Measurements from ENCODE around the gene ARVCF. TPM values are rescaled to one million over a fixed set of nuclear protein-coding genes. Genes with fewer than 3 reads are reported as not detected.

The ARVCF gene
- total RNA-seq, 1 experiment from 2014 or later: 8.2 TPM

DNA sequence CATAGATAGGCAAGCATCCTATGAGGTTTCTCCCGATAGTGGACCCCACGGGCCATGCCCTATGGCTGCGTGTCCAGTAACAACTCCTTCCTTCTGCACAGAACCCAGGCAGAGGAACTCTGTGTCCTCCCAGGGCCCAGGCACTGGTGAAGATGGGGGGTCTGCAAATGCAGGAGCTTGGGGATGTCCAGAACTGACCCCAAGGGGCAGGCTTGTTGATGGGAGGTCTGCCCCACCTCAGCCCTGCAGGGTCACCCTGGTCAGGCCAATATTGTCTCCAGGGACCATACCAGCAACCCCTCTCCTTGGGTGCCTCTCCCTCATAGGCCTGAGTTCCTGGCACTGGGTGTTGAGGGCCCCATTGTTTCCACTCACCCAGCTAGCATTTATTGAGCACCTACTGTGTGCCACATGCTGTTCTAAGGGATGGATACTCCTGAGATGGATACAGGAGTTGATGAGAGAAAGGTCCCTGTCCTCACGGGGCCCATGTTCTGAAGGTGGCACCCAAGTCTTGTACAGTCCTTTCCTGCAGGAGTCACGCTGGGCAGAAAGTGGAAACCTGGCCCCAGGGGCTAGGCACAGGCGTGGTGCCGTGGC, 48.7 kb downstream of the ARVCF start:
- Histone ChIP-seq H3K27me3 (ENCODE audit: control insufficient read depth, insufficient read depth, low read length) (no peaks in the 10 kb centered on the region), H3K9me3 (ENCODE audit: control insufficient read depth, insufficient read depth, low read depth, low read length) (no peaks in the 10 kb centered on the region), H3K27ac (ENCODE audit: low read length) (no peak overlapping the region), H3K4me1 (ENCODE audit: control insufficient read depth, insufficient read depth, low read length) (no peaks in the 10 kb centered on the region), H3K36me3 (ENCODE audit: control insufficient read depth, insufficient read depth, low read length) (no peaks in the 10 kb centered on the region), H3K4me3 (ENCODE audit: low read depth in 2 of 2, low read length in 2 of 2) (no peak overlapping the region)
- no peak for TF ChIP-seq CTCF (IDR thresholded peaks at IDR 0.05)
- intact Hi-C loops (cut with micrococcal nuclease; ENCODE audit: unreplicated experiment): no loop called here
- in situ Hi-C loops (cut with HindIII; ENCODE audit: low pct_unique_long_range_greater_than_20kb, low sequenced_read_pairs): no loop called here
- no peak for ATAC-seq
- no peak for DNase-seq (ENCODE audit: low read depth, low spot score)
- POLR2A ChIA-PET: no interaction called here
- CTCF ChIA-PET: no interaction called here
- BruUV-seq (replicated peaks): no TSS peak

- POLR2A ChIA-PET: interaction anchor here (0.7 kb wide), 1 partner anchor 794 kb away, joined by 8 read pairs; no protein-coding TSS in a partner anchor
- no peak for TF ChIP-seq REST (IDR thresholded peaks at IDR 0.05; ENCODE audit: insufficient read depth in 1 of 2, low read depth in 2 of 2, low read length in 1 of 2)
- TF ChIP-seq SIN3A (IDR thresholded peaks at IDR 0.05; ENCODE audit: borderline replicate concordance, insufficient read depth, low read depth, low read length): no peak
- no peak for TF ChIP-seq TCF7L2 (IDR thresholded peaks at IDR 0.05; ENCODE audit: low read depth, low read length)
- TF ChIP-seq POLR2AphosphoS5 (IDR thresholded peaks at IDR 0.05; ENCODE audit: low read depth, low read length): no peak
- no peak for TF ChIP-seq CTCF (IDR thresholded peaks at IDR 0.05)
- no peak overlapping the region for H3K27ac ChIP-seq (ENCODE audit: low read length)
These were observed 49.5 kb downstream of the ARVCF start for GRCh38 chr22:19966908-19967750.

More at GRCh38 chr22:19966908-19967750, 49.5 kb downstream of the ARVCF start:
- intact Hi-C loops (cut with micrococcal nuclease; ENCODE audit: unreplicated experiment) (no loop called here), in situ Hi-C loops (cut with HindIII; ENCODE audit: low pct_unique_long_range_greater_than_20kb, low sequenced_read_pairs) (no loop called here)
- ATAC-seq (no peak), DNase-seq (ENCODE audit: low read depth, low spot score) (no peak)
- Histone ChIP-seq H3K36me3 (ENCODE audit: control insufficient read depth, insufficient read depth, low read length) (no peaks in the 10 kb centered on the region), H3K4me3 (ENCODE audit: low read depth in 2 of 2, low read length in 2 of 2) (no peak overlapping the region), H3K27me3 (ENCODE audit: control insufficient read depth, insufficient read depth, low read length) (no peaks in the 10 kb centered on the region), H3K4me1 (ENCODE audit: control insufficient read depth, insufficient read depth, low read length) (no peaks in the 10 kb centered on the region), H3K9me3 (ENCODE audit: control insufficient read depth, insufficient read depth, low read depth, low read length) (no peaks in the 10 kb centered on the region)
- CTCF ChIA-PET: interaction anchor here (0.7 kb wide), 1 partner anchor 141 kb away, joined by 3 read pairs; no protein-coding TSS in a partner anchor
- no TSS peak for BruUV-seq (replicated peaks)

Measured in Panc1 (cell line).